ENCODE data around the gene C13orf46.
"Not testable (repeated sequence)": the region's sequence is repeated elsewhere in the genome, so short reads cannot be mapped to it uniquely, and the experiment has no call there.

Gene C13orf46

GRCh38 chr13:113919761-113920559 lies 53.9 kb downstream of the C13orf46 start:
- no peak for DNase-seq

GRCh38 chr13:113918981-113919701 lies 54.7 kb downstream of the C13orf46 start:
- DNase-seq: no peak

- DNase-seq: no peak
Measured at GRCh38 chr13:113918580-113918979, 55.3 kb downstream of the C13orf46 start.

GRCh38 chr13:113917594-113918371 lies 56.1 kb downstream of the C13orf46 start:
- DNase-seq: no peak

- DNase-seq: no peak
Measured at GRCh38 chr13:113917096-113917495, 56.8 kb downstream of the C13orf46 start.

- DNase-seq: no peak
Measured at GRCh38 chr13:113916330-113916815, 57.5 kb downstream of the C13orf46 start.

GRCh38 chr13:113915786-113916329 lies 58.0 kb downstream of the C13orf46 start:
- no peak for DNase-seq

- no peak for DNase-seq
Measured at GRCh38 chr13:113915012-113915763, 58.7 kb downstream of the C13orf46 start.

- DNase-seq: no peak
Measured at GRCh38 chr13:113914333-113915011, 59.4 kb downstream of the C13orf46 start.

- not testable (repeated sequence) for DNase-seq
Measured at GRCh38 chr13:113913838-113914237, 60.0 kb downstream of the C13orf46 start.

GRCh38 chr13:113913408-113913807 lies 60.5 kb downstream of the C13orf46 start:
- not testable (repeated sequence) for DNase-seq

- no peak for DNase-seq
Measured at GRCh38 chr13:113912596-113912995, 61.3 kb downstream of the C13orf46 start.

- DNase-seq: no peak
Measured at GRCh38 chr13:113907635-113908617, 66.0 kb downstream of the C13orf46 start.

- DNase-seq: no peak
Measured at GRCh38 chr13:113906571-113906970, 67.3 kb downstream of the C13orf46 start.

- no peak for DNase-seq
Measured at GRCh38 chr13:113905942-113906341, 67.9 kb downstream of the C13orf46 start.

- DNase-seq: no peak
Measured at GRCh38 chr13:113905018-113905417, 68.9 kb downstream of the C13orf46 start.

- DNase-seq: no peak
Measured at GRCh38 chr13:113904411-113904810, 69.5 kb downstream of the C13orf46 start.

GRCh38 chr13:113903912-113904311 lies 70.0 kb downstream of the C13orf46 start:
- no peak for DNase-seq
